ENCODE measurements around the gene FCRL6.

FCRL6 gene

DNA sequence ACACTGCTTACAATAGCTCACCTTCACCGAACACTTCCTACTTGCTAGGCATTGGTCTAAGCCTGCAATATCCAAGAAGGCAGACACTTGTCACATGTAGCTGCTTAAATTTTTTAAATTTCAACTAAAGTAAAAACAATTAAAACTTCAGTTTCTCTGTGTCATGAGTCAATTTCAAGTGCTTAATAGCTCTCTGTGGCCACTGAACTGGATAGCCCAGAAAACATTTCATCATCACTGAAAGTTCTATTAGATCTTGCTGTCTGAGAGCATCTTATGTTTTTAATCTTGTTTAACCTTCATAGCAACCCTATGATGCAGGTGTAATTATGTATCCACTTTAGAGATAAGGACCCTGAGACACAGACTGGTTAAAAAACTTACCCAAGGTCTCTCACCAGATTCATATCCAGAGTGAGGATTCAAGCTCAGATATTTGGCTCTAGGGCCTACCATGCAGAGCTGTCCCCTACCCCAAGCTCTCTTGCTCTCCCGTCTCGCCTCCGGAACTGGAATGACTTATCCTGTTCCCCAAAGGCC, 2.6 kb upstream of the FCRL6 start:
- Histone ChIP-seq H3K9ac (ENCODE audit: low read depth, low read length) (no peak overlapping the region), H3K27me3 (ENCODE audit: control insufficient read depth, insufficient read depth, low read length) (no peaks in the 10 kb centered on the region)

DNA sequence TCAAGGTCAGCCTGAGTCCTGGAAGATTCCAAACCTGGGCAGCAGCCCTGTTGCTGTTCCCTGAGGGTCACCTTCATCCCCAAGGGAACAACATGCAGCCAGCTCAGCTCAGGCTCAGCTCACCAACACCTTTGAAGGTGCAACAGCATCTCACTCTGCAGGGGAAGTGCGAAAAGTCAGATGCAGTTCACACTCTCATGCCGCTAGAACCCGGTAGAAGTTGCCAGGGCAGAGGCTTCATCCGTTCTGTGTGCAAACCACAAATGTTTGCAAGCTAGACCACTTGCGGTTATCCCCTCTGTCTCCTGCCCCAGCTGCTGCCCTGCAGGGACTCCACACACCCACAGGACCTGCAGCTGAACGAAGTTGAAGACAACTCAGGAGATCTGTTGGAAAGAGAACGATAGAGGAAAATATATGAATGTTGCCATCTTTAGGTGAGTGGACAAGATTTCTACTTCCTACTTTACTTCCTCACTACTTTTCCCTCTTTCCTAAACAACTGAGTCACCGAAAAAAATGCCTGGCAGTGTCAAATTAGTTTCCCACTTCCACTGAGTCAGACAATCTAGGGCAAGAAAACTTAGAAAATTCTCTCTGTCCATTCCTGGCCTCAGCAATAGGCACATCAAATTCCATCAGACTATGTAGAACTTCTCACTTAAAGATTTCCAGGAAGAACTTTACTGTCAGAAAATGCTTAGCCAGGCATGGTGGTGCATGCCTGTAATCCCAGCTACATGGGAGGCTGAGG, 1.8 kb upstream of the FCRL6 start:
- no peak overlapping the region for H3K9ac ChIP-seq (ENCODE audit: low read depth, low read length)
- no peaks in the 10 kb centered on the region for H3K9me3 ChIP-seq (ENCODE audit: control insufficient read depth, insufficient read depth, low read length)
- H3K36me3 ChIP-seq (ENCODE audit: control insufficient read depth, insufficient read depth, low read length), result no peaks in the 10 kb centered on the region
- no peaks in the 10 kb centered on the region for H3K27me3 ChIP-seq (ENCODE audit: control insufficient read depth, insufficient read depth, low read length)
- H3K27ac ChIP-seq (ENCODE audit: low read depth, low read length), result no peak overlapping the region
- H3K4me1 ChIP-seq (ENCODE audit: control insufficient read depth, insufficient read depth, low read length), result no peaks in the 10 kb centered on the region
- H3K4me3 ChIP-seq (ENCODE audit: low read depth, low read length), result no peak overlapping the region

More for the DNA sequence above, 2.6 kb upstream of the FCRL6 start:
- no peaks in the 10 kb centered on the region for H3K4me1 ChIP-seq (ENCODE audit: control insufficient read depth, insufficient read depth, low read length)
- H3K27ac ChIP-seq (ENCODE audit: low read depth, low read length), result no peak overlapping the region
- H3K4me3 ChIP-seq (ENCODE audit: low read depth, low read length), result no peak overlapping the region
- H3K36me3 ChIP-seq (ENCODE audit: control insufficient read depth, insufficient read depth, low read length), result no peaks in the 10 kb centered on the region
- H3K9me3 ChIP-seq (ENCODE audit: control insufficient read depth, insufficient read depth, low read length), result no peaks in the 10 kb centered on the region

DNA sequence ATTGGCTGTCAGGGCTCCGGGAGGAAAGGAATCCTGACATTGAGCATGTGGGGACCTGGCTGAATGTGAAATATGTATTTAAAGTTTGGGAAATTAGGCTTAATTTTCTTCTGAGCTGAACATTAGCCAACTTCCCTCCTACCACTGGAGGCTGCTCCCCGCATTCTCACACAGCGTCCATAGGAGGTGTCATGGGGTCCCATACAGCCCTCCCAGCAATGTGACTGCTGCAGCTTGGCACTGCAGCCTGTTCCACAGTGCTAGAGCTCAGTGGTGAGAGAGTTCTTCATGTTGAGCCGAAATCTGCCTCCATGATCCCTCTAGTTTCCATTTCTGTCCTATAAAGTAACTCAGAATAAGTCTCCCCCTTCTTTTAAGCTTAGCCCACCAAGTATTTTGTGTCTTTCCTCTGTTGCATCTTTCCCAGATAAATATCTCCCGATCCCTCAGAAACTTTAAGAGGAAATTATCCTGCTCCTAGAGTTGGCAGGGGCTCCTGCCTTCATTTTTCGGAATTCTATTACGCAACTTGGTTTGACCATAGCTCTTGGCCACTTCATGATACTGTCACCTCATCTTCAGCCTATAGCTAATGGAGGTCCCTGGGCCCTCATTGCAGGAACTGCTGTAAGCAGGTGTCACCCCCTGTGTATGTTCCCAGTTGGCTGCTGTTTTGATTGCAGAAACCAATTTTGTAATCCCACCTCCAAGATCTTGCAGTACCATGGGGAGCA, 2.0 kb downstream of the FCRL6 start:
- no peaks in the 10 kb centered on the region for H3K27me3 ChIP-seq (ENCODE audit: control insufficient read depth, insufficient read depth, low read length)
- H3K4me1 ChIP-seq (ENCODE audit: control insufficient read depth, insufficient read depth, low read length), result no peaks in the 10 kb centered on the region
- H3K9ac ChIP-seq (ENCODE audit: low read depth, low read length), result no peak overlapping the region
- H3K4me3 ChIP-seq (ENCODE audit: low read depth, low read length), result no peak overlapping the region
- no peak overlapping the region for H3K27ac ChIP-seq (ENCODE audit: low read depth, low read length)
- no peaks in the 10 kb centered on the region for H3K9me3 ChIP-seq (ENCODE audit: control insufficient read depth, insufficient read depth, low read length)
- H3K36me3 ChIP-seq (ENCODE audit: control insufficient read depth, insufficient read depth, low read length), result no peaks in the 10 kb centered on the region

DNA sequence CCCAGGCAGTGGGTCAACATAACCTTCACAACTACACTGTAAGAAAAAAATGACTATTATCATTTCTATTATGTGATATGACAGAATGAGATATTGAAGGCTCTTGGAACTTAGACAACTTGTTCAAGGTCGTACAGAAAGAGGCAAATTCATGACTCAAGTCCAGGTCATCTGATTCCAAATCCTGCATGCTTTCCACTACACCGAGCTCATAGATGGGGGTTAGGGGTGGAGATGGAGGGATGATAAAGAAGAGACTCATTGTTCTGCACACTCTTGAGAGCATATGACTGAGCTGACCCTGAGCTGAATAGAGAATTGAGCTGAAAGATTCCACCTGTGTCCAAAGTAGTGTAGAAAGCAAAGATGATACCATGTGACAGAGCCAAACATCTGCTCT, 2.8 kb downstream of the FCRL6 start:
- H3K27me3 ChIP-seq (ENCODE audit: control insufficient read depth, insufficient read depth, low read length), result no peaks in the 10 kb centered on the region
- H3K36me3 ChIP-seq (ENCODE audit: control insufficient read depth, insufficient read depth, low read length), result no peaks in the 10 kb centered on the region
- H3K27ac ChIP-seq (ENCODE audit: low read depth, low read length), result no peak overlapping the region
- H3K4me1 ChIP-seq (ENCODE audit: control insufficient read depth, insufficient read depth, low read length), result no peaks in the 10 kb centered on the region
- H3K4me3 ChIP-seq (ENCODE audit: low read depth, low read length), result no peak overlapping the region
- no peaks in the 10 kb centered on the region for H3K9me3 ChIP-seq (ENCODE audit: control insufficient read depth, insufficient read depth, low read length)
- H3K9ac ChIP-seq (ENCODE audit: low read depth, low read length), result no peak overlapping the region

DNA sequence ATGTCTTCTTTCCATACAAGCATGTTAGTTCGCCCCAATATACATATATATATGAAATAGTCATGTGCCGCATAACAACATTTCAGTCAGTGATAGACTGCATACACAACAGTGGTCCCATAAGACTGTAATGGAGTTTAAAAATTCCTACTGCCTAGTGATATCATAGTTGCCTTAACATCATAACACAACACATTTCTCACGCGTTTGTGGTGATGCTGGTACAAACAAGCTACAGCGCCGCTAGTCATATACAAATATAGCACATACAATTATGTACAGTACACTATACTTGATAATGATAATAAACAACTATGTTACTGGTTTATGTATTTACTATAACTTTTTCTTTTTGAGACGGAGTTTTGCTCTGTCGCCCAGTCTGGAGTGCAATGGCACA, 13.8 kb downstream of the FCRL6 start:
- H3K27me3 ChIP-seq (ENCODE audit: control insufficient read depth, insufficient read depth, low read length), result no peaks in the 10 kb centered on the region

DNA sequence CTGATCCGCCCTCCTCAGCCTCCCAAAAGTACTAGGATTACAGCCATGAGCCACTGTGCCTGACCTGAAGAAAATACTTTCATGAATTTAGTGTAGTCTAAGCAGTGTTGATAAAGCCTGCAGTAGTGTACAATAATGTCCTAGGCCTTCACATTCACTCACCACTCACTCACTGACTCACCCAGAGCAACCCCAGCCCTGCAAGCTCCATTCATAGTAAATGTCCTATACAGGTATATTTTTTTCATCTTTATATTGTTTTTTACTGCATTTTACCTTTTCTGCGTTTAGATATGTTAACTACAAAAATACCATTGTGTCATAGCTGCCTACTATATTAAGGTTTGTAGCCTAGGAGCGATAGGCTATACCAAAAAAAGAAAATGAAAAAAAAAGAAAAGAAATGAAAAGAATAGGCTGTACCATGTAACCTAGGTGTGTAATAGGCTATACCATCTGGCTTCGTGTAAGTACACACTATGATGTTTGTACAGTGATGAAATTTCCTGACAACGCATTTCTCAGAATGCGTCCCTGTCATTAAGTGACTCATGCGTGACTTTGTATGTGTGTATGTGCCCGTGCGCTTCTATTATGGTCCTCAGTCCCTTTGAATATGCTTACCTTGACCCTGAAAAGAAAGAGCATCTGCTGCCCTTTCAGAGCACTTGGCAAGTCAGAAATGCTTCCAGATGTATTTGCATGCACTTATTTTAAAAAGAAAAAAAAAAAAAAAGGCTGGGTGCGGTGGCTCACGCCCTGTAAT, 15.3 kb downstream of the FCRL6 start:
- H3K9me3 ChIP-seq (ENCODE audit: control insufficient read depth, insufficient read depth, low read length), result no peaks in the 10 kb centered on the region
- no peak overlapping the region for H3K27ac ChIP-seq (ENCODE audit: low read depth, low read length)
- no peak overlapping the region for H3K9ac ChIP-seq (ENCODE audit: low read depth, low read length)
- no peaks in the 10 kb centered on the region for H3K4me1 ChIP-seq (ENCODE audit: control insufficient read depth, insufficient read depth, low read length)
- H3K27me3 ChIP-seq (ENCODE audit: control insufficient read depth, insufficient read depth, low read length), result peaks cover 5% of the 10 kb centered on the region; the same call in 1 of the 2 replicates
- H3K36me3 ChIP-seq (ENCODE audit: control insufficient read depth, insufficient read depth, low read length), result no peaks in the 10 kb centered on the region
- no peak overlapping the region for H3K4me3 ChIP-seq (ENCODE audit: low read depth, low read length)

More for the DNA sequence above, 13.8 kb downstream of the FCRL6 start:
- Histone ChIP-seq H3K36me3 (ENCODE audit: control insufficient read depth, insufficient read depth, low read length) (no peaks in the 10 kb centered on the region), H3K4me3 (ENCODE audit: low read depth, low read length) (no peak overlapping the region), H3K27ac (ENCODE audit: low read depth, low read length) (no peak overlapping the region), H3K9ac (ENCODE audit: low read depth, low read length) (no peak overlapping the region), H3K4me1 (ENCODE audit: control insufficient read depth, insufficient read depth, low read length) (no peaks in the 10 kb centered on the region), H3K9me3 (ENCODE audit: control insufficient read depth, insufficient read depth, low read length) (no peaks in the 10 kb centered on the region)

DNA sequence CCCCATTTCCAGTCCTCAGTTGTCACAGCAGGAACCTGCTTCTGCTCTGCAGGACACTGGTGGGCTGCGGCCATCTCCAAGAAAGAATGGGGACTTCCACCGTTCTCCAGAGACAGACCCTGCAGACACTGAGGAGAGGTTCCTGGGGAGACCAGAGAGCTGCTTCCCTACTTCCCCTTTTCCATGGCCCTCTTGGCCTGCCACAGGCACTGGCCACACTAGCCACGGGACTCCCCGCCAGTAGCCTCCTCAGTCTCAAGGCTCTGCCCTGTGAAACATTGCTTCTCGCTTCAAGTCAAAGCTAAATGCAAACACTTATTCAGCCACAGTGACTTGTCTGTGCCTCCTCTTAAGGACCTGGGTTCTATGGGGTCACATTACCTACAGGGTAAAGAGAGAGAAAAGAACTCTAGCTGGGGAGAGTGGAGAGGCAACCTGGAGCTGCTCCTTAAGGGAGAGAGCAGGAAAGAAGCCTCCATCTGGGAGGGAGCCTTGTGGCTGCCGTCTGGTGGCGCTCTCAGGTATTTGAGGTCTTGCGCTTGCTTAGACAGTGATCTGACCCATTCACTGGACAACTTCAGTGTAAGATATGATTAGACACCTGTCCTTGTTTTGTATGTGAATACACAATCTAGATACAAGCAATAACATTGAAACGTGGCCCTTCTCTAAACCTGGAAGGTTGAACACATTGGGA, 19.2 kb downstream of the FCRL6 start:
- no peak overlapping the region for H3K27ac ChIP-seq (ENCODE audit: low read depth, low read length)
- H3K4me1 ChIP-seq (ENCODE audit: control insufficient read depth, insufficient read depth, low read length), result no peaks in the 10 kb centered on the region
- no peaks in the 10 kb centered on the region for H3K36me3 ChIP-seq (ENCODE audit: control insufficient read depth, insufficient read depth, low read length)
- H3K9ac ChIP-seq (ENCODE audit: low read depth, low read length), result no peak overlapping the region
- no peak overlapping the region for H3K4me3 ChIP-seq (ENCODE audit: low read depth, low read length)
- H3K9me3 ChIP-seq (ENCODE audit: control insufficient read depth, insufficient read depth, low read length), result no peaks in the 10 kb centered on the region
- peaks cover 15% of the 10 kb centered on the region; the same call in 1 of the 2 replicates for H3K27me3 ChIP-seq (ENCODE audit: control insufficient read depth, insufficient read depth, low read length)

DNA sequence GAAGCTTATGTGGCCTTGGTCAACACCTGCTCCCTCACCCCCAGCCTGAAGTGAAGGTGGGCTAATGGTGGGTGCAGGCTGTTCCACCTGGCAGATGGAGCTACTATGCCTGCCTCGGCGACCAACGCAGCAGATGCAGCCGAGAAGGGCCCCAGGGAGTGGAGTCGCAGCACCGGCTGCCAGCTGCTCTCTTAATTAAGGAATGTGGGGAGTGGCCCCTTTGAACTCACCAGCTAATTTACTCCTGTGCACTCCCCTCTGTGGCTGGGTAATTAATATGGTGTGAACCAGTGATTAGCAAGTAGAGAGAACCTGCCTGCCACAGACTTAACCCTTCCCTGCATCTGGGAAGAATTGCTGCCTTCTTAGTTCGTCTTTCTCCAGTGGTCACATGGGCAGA, 21.2 kb downstream of the FCRL6 start:
- Histone ChIP-seq H3K36me3 (ENCODE audit: control insufficient read depth, insufficient read depth, low read length) (no peaks in the 10 kb centered on the region), H3K27me3 (ENCODE audit: control insufficient read depth, insufficient read depth, low read length) (peaks cover 19% of the 10 kb centered on the region; the same call in 1 of the 2 replicates), H3K27ac (ENCODE audit: low read depth, low read length) (no peak overlapping the region), H3K9me3 (ENCODE audit: control insufficient read depth, insufficient read depth, low read length) (no peaks in the 10 kb centered on the region), H3K4me1 (ENCODE audit: control insufficient read depth, insufficient read depth, low read length) (no peaks in the 10 kb centered on the region), H3K9ac (ENCODE audit: low read depth, low read length) (no peak overlapping the region), H3K4me3 (ENCODE audit: low read depth, low read length) (no peak overlapping the region)

DNA sequence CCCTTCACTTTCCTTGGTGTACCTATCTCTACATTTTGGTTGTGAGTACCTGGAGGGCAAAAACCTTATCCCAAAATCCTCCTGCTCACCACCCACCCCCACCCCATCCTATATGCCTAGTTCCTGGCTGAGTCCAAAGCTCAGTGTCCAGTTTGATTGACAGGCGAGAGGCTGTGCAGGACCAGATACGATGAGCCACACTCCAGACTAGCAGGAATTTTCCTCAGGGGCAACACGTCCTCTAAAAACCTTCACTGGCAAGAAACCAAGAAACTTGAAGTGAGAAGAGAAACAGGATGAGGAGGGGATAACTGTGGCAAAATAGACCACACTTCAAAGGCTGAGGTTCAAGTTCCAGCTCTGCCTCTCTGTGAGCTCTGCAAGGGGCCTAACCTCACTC, 23.4 kb downstream of the FCRL6 start:
- no peaks in the 10 kb centered on the region for H3K4me1 ChIP-seq (ENCODE audit: control insufficient read depth, insufficient read depth, low read length)
- H3K9me3 ChIP-seq (ENCODE audit: control insufficient read depth, insufficient read depth, low read length), result no peaks in the 10 kb centered on the region
- no peaks in the 10 kb centered on the region for H3K36me3 ChIP-seq (ENCODE audit: control insufficient read depth, insufficient read depth, low read length)
- H3K4me3 ChIP-seq (ENCODE audit: low read depth, low read length), result no peak overlapping the region
- H3K27me3 ChIP-seq (ENCODE audit: control insufficient read depth, insufficient read depth, low read length), result peaks cover 31% of the 10 kb centered on the region
- H3K27ac ChIP-seq (ENCODE audit: low read depth, low read length), result no peak overlapping the region
- H3K9ac ChIP-seq (ENCODE audit: low read depth, low read length), result no peak overlapping the region

DNA sequence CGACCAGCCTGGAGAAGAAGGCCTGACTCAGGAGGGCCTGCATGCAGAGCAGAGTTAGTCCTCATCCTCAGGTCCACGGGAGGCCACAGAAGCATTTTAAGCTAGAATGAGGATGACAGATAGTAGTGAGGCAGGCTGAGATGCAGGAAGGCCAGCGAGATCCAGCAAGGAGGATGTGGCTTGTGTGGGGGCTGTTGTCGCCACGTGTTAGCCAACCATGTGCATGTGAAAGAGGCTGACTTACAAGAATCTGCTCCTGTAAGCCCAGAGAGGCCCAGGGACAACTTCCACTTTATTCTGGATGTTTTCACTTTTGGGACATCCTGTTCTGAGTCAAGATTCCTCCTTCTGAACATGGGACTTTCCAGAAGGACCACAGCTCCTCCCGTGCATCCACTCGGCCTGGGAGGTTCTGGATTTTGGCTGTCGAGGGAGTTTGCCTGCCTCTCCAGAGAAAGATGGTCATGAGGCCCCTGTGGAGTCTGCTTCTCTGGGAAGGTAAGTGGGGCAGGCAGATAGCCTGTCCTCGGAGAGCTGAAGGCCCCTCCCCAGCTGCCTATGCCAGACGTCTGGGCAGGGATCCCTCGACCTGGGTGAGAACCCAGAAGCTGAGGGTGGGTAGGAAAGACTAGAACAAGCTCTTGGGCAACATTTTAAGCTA, 24.4 kb downstream of the FCRL6 start, which contains the start of gene SLAMF8:
Gene SLAMF8, plus strand, starts transcription at position 433 of the 661 bp plus-strand sequence. Its CDS starts 26 bp downstream, at position 459.
- Histone ChIP-seq H3K36me3 (ENCODE audit: control insufficient read depth, insufficient read depth, low read length) (no peaks in the 10 kb centered on the region), H3K27ac (ENCODE audit: low read depth, low read length) (no peak within 1 kb of the TSS), H3K9me3 (ENCODE audit: control insufficient read depth, insufficient read depth, low read length) (no peaks in the 10 kb centered on the region), H3K9ac (ENCODE audit: low read depth, low read length) (no peak within 1 kb of the TSS), H3K27me3 (ENCODE audit: control insufficient read depth, insufficient read depth, low read length) (peaks cover 38% of the 10 kb centered on the region), H3K4me1 (ENCODE audit: control insufficient read depth, insufficient read depth, low read length) (peaks cover 2% of the 10 kb centered on the region; the same call in 1 of the 2 replicates), H3K4me3 (ENCODE audit: low read depth, low read length) (no peak within 1 kb of the TSS)
